ENCODE measurements around the gene PTPRG.

DNA sequence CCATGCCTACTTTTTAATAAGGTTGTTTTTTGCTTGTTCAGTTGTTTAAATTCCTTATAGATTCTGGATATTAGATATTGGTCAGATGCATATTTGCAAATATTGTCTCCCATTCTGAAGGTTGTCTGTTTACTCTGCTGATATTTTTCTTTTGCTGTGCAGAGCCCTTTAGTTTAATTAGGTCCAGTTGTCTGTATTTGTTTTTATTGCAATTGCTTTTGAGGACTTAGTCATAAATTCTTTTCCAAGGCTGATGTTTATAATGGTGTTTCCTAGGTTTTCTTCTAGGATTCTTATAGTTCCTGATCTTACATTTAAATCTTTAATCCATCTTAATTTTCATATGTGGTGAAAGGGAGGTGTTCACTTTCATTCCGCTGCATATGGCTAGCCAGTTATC, 77.4 kb downstream of the PTPRG start:
- TF ChIP-seq, protein P1, sequence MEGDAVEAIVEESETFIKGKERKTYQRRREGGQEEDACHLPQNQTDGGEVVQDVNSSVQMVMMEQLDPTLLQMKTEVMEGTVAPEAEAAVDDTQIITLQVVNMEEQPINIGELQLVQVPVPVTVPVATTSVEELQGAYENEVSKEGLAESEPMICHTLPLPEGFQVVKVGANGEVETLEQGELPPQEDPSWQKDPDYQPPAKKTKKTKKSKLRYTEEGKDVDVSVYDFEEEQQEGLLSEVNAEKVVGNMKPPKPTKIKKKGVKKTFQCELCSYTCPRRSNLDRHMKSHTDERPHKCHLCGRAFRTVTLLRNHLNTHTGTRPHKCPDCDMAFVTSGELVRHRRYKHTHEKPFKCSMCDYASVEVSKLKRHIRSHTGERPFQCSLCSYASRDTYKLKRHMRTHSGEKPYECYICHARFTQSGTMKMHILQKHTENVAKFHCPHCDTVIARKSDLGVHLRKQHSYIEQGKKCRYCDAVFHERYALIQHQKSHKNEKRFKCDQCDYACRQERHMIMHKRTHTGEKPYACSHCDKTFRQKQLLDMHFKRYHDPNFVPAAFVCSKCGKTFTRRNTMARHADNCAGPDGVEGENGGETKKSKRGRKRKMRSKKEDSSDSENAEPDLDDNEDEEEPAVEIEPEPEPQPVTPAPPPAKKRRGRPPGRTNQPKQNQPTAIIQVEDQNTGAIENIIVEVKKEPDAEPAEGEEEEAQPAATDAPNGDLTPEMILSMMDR (optimal IDR thresholded peaks at IDR 0.05 in 1 of 3, IDR thresholded peaks at IDR 0.05 in 1 of 3, conservative IDR thresholded peaks at IDR 0.05 in 1 of 3; ENCODE audit: extremely low read depth in 1 of 3, insufficient read depth in 2 of 3, low read length in 3 of 3) = no peak
- no peak for TF ChIP-seq EZH2 (IDR thresholded peaks at IDR 0.05; ENCODE audit: low read length)

Measured in keratinocyte (primary cell).